ENCODE data around the gene GPRIN1. TPM values are rescaled to one million over a fixed set of nuclear protein-coding genes. Genes with fewer than 3 reads are reported as not detected.

Gene GPRIN1
- total RNA-seq, 1 donor: 7.1 TPM

DNA sequence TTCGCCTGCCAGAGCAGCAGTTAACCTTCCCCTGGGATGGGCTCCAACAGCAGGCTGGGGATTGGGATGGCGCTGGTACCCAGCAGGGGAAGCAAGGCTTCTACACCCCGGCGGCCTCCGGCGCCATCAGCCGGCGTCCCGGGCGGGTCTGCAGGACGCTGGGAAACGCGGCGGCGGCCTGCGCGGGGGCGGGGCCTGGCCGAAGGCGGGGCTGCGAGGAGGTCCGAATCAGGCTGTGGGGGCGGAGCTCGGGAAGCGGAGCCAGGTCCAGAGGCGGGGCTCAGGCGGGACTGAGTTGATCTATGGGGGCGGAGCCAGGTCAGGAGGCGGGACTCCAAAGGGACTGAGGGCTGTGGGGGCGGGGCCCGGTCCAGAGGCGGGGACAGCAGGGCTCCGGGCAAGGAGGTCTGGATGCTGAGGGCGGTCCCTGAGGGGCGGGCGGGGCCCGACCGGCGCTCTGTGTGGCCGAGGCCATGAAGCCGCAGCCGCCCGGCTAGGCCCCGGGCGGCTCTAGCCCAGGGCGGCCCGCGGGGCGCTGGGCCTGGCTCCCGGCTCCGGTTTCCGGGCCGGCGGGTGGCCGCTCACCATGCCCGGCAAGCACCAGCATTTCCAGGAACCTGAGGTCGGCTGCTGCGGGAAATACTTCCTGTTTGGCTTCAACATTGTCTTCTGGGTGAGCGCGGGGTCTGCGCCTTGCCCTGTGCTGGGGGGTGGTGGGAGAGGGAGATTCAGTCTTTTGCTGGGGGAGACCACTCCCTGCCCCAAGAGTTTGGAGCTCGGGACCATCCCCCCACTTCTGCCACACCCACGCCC, 37.3 kb upstream of the GPRIN1 start, which contains the start of gene TSPAN17:
Gene TSPAN17, plus strand, starts transcription at position 455 of the 813 bp plus-strand sequence. Its CDS starts 132 bp downstream, at position 587.
- H3K4me3 ChIP-seq (ENCODE audit: low read depth, low read length): peak within 1 kb of the TSS; percentile 88
- TF ChIP-seq, protein P1, sequence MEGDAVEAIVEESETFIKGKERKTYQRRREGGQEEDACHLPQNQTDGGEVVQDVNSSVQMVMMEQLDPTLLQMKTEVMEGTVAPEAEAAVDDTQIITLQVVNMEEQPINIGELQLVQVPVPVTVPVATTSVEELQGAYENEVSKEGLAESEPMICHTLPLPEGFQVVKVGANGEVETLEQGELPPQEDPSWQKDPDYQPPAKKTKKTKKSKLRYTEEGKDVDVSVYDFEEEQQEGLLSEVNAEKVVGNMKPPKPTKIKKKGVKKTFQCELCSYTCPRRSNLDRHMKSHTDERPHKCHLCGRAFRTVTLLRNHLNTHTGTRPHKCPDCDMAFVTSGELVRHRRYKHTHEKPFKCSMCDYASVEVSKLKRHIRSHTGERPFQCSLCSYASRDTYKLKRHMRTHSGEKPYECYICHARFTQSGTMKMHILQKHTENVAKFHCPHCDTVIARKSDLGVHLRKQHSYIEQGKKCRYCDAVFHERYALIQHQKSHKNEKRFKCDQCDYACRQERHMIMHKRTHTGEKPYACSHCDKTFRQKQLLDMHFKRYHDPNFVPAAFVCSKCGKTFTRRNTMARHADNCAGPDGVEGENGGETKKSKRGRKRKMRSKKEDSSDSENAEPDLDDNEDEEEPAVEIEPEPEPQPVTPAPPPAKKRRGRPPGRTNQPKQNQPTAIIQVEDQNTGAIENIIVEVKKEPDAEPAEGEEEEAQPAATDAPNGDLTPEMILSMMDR (IDR thresholded peaks at IDR 0.05; ENCODE audit: insufficient read depth, low read length): peak; percentile 19
- peak; percentile 98 for DNase-seq (ENCODE audit: low read depth)

DNA sequence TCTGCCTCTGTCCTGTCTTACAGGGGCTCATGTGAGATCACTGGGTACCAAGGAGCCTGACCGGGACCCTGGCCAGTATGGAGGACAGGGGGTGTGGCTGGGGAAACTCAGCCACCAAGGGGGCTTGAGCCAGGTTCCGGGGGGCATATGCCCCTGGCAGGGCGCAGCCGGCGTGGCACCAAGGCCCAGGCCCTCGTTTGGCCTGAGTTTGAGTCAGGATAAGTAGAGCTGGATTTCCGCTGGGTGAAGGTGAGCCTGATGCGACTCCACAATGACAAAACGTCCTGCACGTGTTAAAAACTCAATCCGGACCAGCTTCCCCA, 36.7 kb upstream of the GPRIN1 start:
- no peak for DNase-seq (ENCODE audit: low read depth)
- H3K4me3 ChIP-seq (ENCODE audit: low read depth, low read length): peak overlapping the region; percentile 62
- TF ChIP-seq, protein P1 (IDR thresholded peaks at IDR 0.05; ENCODE audit: insufficient read depth, low read length): no peak

DNA sequence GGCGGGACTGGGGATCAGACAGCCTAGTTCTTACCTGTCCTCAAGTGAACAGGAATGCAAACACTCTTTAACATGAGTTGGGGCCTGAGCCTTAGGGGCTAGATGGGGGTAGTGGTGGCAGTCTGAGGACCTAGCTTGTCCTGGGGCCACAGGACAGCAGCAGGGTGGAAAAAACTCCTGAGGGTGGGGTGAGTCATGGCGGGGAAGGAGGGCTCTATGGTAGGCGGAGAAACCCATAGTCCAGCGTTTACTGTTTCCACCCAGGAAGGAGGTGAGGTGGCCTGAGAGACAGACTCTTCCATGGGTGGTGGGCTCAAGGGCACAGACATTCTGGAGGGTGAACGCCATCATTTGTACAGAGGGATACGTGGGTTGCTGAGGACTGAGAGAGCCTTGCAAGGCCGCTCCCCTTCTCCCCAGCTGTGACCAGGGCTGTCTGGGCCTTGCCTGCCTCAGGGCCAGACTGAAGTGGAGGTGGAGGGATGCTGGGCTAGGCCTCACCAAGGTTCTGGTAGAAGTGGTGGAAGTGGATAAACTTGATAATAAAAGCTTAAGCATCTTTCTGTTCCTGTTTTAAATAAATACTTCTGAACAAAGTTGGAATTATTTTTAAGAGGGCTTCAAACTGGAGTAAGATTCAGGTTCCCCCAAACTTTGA, 36.2 kb upstream of the GPRIN1 start:
- TF ChIP-seq, protein P1 (IDR thresholded peaks at IDR 0.05; ENCODE audit: insufficient read depth, low read length): no peak
- no peak for DNase-seq (ENCODE audit: low read depth)
- H3K4me3 ChIP-seq (ENCODE audit: low read depth, low read length): no peak overlapping the region

DNA sequence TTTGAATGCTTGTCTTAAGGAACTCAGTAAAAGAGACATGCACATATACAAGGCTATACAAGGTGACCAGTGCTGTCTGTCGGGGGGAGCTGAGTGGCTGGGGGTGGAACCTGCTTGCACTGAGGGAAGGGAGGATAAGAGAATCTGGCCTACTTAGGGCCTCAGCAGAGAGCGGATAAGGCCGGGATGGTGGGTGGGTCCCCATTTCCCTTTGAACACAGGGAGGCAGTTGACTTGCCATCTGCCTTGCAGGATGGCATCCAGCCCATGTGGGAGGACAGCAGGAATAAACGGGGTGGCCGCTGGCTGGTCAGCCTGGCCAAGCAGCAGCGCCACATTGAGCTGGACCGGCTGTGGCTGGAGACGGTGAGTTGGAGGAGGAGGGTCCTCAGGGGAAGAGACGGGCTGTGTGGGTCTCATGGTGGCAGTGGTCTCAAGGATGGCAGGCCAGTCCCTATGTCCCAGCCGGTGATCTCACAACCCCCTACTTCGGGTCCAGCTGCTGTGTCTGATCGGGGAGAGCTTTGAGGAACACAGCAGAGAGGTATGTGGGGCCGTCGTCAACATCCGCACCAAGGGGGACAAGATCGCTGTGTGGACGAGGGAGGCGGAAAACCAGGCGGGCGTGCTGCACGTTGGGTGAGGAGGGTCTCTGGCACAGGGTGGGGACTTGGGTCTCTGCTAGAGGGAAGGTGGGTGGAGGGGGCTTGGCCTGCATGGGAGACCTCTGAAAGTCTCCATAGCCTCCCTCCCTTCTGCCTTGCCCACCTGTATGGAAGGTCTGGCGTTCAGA, 35.1 kb upstream of the GPRIN1 start:
- TF ChIP-seq, protein P1 (IDR thresholded peaks at IDR 0.05; ENCODE audit: insufficient read depth, low read length): no peak
- no peak overlapping the region for H3K4me3 ChIP-seq (ENCODE audit: low read depth, low read length)
- DNase-seq (ENCODE audit: low read depth): no peak

DNA sequence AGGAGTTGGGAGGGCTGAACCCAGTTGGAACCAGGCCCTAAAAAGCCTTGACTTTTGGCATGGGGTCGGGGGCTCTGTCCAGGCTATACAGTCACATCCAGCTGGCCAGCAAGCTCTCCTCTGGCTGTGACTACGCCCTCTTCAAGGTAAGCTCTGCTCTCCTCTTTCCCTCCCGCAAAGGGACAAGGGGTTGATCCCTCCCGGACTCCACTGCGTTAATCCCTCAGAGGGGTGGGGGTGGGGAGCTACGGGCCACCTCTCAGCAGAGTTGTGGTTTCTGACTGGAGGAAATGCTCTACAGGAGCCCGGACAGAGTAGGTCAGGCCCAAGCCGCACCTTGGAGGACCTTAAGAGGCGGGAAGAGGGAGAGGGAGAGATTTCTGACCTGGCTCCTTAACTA, 34.3 kb upstream of the GPRIN1 start:
- TF ChIP-seq, protein P1 (IDR thresholded peaks at IDR 0.05; ENCODE audit: insufficient read depth, low read length): no peak
- DNase-seq (ENCODE audit: low read depth): no peak
- H3K4me3 ChIP-seq (ENCODE audit: low read depth, low read length): no peak overlapping the region

DNA sequence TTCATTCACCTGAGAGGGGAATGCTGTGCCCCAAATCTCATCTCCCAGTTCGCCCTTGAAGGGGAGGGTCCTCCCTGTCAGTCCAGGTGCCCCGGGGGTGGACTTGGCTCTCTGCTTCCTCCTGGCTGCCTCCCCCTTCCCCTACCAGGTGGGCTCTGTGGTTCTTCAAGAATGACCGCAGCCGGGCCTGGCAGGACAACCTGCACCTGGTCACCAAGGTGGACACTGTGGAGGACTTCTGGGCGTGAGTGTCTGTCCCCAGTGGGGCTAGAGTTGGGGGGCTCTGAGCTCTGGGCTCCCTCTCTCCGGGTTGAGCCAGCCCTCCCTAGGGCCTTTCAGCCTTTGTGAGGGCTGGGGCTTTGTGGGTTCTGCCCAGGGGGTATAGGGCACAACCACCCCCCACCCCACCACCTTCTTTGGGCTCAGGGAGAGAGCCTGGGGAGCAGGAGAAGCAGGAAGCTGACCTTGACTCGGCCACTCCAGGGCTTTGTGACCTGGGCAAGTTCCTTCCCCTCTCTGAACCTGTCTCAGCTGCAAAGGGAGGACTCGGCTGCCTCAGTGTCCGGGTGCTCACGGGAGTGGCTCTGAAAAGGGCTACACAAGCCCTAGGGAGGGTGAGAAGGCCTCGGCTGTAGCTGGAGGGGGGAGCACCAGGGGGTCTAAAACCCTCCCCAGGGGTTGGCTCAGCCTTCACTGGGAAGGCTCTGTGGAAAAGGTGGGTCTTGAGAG, 33.7 kb upstream of the GPRIN1 start:
- H3K4me3 ChIP-seq (ENCODE audit: low read depth, low read length): no peak overlapping the region
- no peak for DNase-seq (ENCODE audit: low read depth)
- TF ChIP-seq, protein P1 (IDR thresholded peaks at IDR 0.05; ENCODE audit: insufficient read depth, low read length): no peak

Measured in fibroblast of the aortic adventitia (primary cell).